ENCODE data around the gene ZNF420. TPM values are rescaled to one million over a fixed set of nuclear protein-coding genes. Genes with fewer than 3 reads are reported as not detected.

The ZNF420 gene
- total and polyA plus RNA-seq, 2 of the 13 experiments (the other 11 are each of a cell fraction or from before 2014, with no cell fraction given): 1.4 to 6.6 TPM

GRCh38 chr19:37172368-37173366 lies 94.4 kb downstream of the ZNF420 start, which contains the start of gene ZNF585A (continued):
- TF ChIP-seq DMTF1 (CRISPR knock-in tag; IDR thresholded peaks at IDR 0.05) (0 out of 2 replicates have a peak, but pooled peaks have one; percentile 19), FOXP4 (CRISPR knock-in tag; IDR thresholded peaks at IDR 0.05) (peak; percentile 49), MYPOP (CRISPR knock-in tag; IDR thresholded peaks at IDR 0.05) (peak; percentile 69; the same call in 1 of the 2 replicates), ZHX1 (CRISPR knock-in tag; IDR thresholded peaks at IDR 0.05; ENCODE audit: low read depth) (no peak), FOSL2 (CRISPR knock-in tag; IDR thresholded peaks at IDR 0.05) (peak; percentile 37), RFXANK (CRISPR knock-in tag; IDR thresholded peaks at IDR 0.05) (no peak), MAX (IDR thresholded peaks at IDR 0.05) (peak; percentile 55; the same call in 1 of the 2 replicates)

Other genes with a start within 250 kb of the ZNF420 start
- 5.3 and 8.5 TPM in 2 replicates for gene ZNF790, start 240.0 kb upstream of the ZNF420 start, total RNA-seq (2016; rRNA removed; fragmentation: Illumina TruSeq; extraction: Trizol)
- 1.3 and 1.4 TPM in 2 replicates for gene ZNF790, start 240.0 kb upstream of the ZNF420 start, polyA plus RNA-seq (2011; rRNA removed)
- 2.9 and 3.0 TPM in 2 replicates for gene ZNF345, start 227.6 kb upstream of the ZNF420 start, total RNA-seq (2016; rRNA removed; fragmentation: Illumina TruSeq; extraction: Trizol)
- 2.6 TPM in 2 replicates for gene ZNF345, start 227.6 kb upstream of the ZNF420 start, polyA plus RNA-seq (2011; rRNA removed)
- 0.86 and 1.6 TPM in 2 replicates for gene ZNF829, start 162.1 kb upstream of the ZNF420 start, total RNA-seq (2016; rRNA removed; fragmentation: Illumina TruSeq; extraction: Trizol)
- gene ZNF829, start 162.1 kb upstream of the ZNF420 start, polyA plus RNA-seq (2011; rRNA removed): 0.10 and 0.15 TPM in 2 replicates
- gene ZNF568, start 162.1 kb upstream of the ZNF420 start, total RNA-seq (2016; rRNA removed; fragmentation: Illumina TruSeq; extraction: Trizol): 1.00 and 1.9 TPM in 2 replicates
- gene ZNF568, start 162.1 kb upstream of the ZNF420 start, polyA plus RNA-seq (2011; rRNA removed): 0.15 and 0.22 TPM in 2 replicates
- gene ZNF585A, start 94.3 kb downstream of the ZNF420 start, total RNA-seq (2016; rRNA removed; fragmentation: Illumina TruSeq; extraction: Trizol): 7.1 and 14.0 TPM in 2 replicates
- gene ZNF585A, start 94.3 kb downstream of the ZNF420 start, polyA plus RNA-seq (2011; rRNA removed): 8.5 and 9.3 TPM in 2 replicates
- 4.4 and 7.5 TPM in 2 replicates for gene ZNF585B, start 132.1 kb downstream of the ZNF420 start, total RNA-seq (2016; rRNA removed; fragmentation: Illumina TruSeq; extraction: Trizol)
- 6.0 and 6.7 TPM in 2 replicates for gene ZNF585B, start 132.1 kb downstream of the ZNF420 start, polyA plus RNA-seq (2011; rRNA removed)
- gene ZNF383, start 139.8 kb downstream of the ZNF420 start, total RNA-seq (2016; rRNA removed; fragmentation: Illumina TruSeq; extraction: Trizol): 3.7 and 4.1 TPM in 2 replicates
- 2.6 and 3.4 TPM in 2 replicates for gene ZNF383, start 139.8 kb downstream of the ZNF420 start, polyA plus RNA-seq (2011; rRNA removed)

Measured in HepG2 (cell line).